H1 (cell line): ENCODE measurements around the gene SLC25A5. TPM values are rescaled to one million over a fixed set of nuclear protein-coding genes. Genes with fewer than 3 reads are reported as not detected.

Experiments used
- CTCF ChIA-PET: fragments of 300-600 bp; sonication (Branson Sonifier 250); formaldehyde crosslinking; loops from one replicate; lab custom pipeline; 2021; ENCODE audit not compliant: partially characterized antibody; lab: Charles Lee
- POLR2A ChIA-PET: fragments of 300-600 bp; sonication (Branson Sonifier 250); formaldehyde crosslinking; loops from one replicate; lab custom pipeline; 2021; ENCODE audit warnings: inconsistent platforms; ENCODE audit not compliant: partially characterized antibody; lab: Charles Lee
- DNase-seq, 2 experiments: peaks; one replicate each; pipeline versions ENCODE4 v3.0.0 to v3.0.0-alpha.2; 2010 to 2022; ENCODE audit warnings: low spot score in 2 of 2, low read depth in 1 of 2, mixed read lengths in 1 of 2
- FAIRE-seq: peaks from 2 replicates; lab custom pipeline; 2011; peaks lifted over from hg19 to GRCh38; lab: Jason Lieb, UNC
- H2AFZ ChIP-seq: 2 replicates; pipeline ENCODE4 v1.8.1; 2012; ENCODE audit warnings: low read length, inconsistent platforms
- H2AK5ac ChIP-seq: 2 replicates; pipeline ENCODE4 v1.6.1; 2013; ENCODE audit warnings: low read depth, low read length
- H2BK120ac ChIP-seq: replicated peaks from 2 replicates; pipeline ENCODE3; 2013; ENCODE audit warnings: low read depth, low read length, inconsistent platforms
- H2BK12ac ChIP-seq: 2 replicates; pipeline ENCODE4 v1.6.1; 2013; ENCODE audit warnings: low read depth, low read length
- H2BK15ac ChIP-seq: 2 replicates; pipeline ENCODE4 v1.6.1; 2013; ENCODE audit warnings: low read length
- H2BK20ac ChIP-seq: 2 replicates; pipeline ENCODE4 v1.6.1; 2013; ENCODE audit warnings: low read length
- H2BK5ac ChIP-seq: 2 replicates; pipeline ENCODE4 v1.6.1; 2013; ENCODE audit warnings: low read depth, low read length
- H3K14ac ChIP-seq: 2 replicates; pipeline ENCODE4 v1.6.1; 2013; ENCODE audit warnings: inconsistent platforms; ENCODE audit not compliant: insufficient read length
- H3K18ac ChIP-seq: 2 replicates; pipeline ENCODE4 v1.6.1; 2013; ENCODE audit warnings: low read length; ENCODE audit errors: extremely low read depth
- H3K23ac ChIP-seq: 2 replicates; pipeline ENCODE4 v1.6.1; 2013; ENCODE audit warnings: inconsistent platforms; ENCODE audit not compliant: insufficient read length
- H3K23me2 ChIP-seq: 2 replicates; pipeline ENCODE4 v1.6.1; 2013; ENCODE audit warnings: low read depth, low read length
- H3K27ac ChIP-seq: 2 replicates; pipeline ENCODE4 v1.6.1; 2011; ENCODE audit warnings: low read depth, low read length, inconsistent platforms
- H3K27me3 ChIP-seq, 4 experiments: replicated peaks in 1 of 4; 1 replicate in 1 of 4; 2 replicates in 3 of 4; pipeline versions ENCODE4 v1.6.1 to v1.8.1; 2011 to 2013; ENCODE audit warnings: low read length in 3 of 4, mild to moderate bottlenecking in 3 of 4, inconsistent platforms in 2 of 4, mixed read lengths in 2 of 4, moderate library complexity in 1 of 4; ENCODE audit not compliant: control insufficient read depth in 3 of 4, insufficient read depth in 3 of 4; ENCODE audit errors: extremely low read depth in 1 of 4
- H3K36me3 ChIP-seq, 4 experiments: 2 replicates each; pipeline versions ENCODE4 v1.6.1 to v1.8.1; 2011 to 2013; ENCODE audit warnings: mild to moderate bottlenecking in 4 of 4, low read length in 3 of 4, moderate library complexity in 2 of 4, control low read depth in 1 of 4, inconsistent platforms in 1 of 4; ENCODE audit not compliant: insufficient read depth in 4 of 4, control insufficient read depth in 2 of 4
- H3K4ac ChIP-seq: replicated peaks from 2 replicates; pipeline ENCODE3; 2013; ENCODE audit warnings: low read length, low read depth, mixed read lengths, inconsistent platforms; ENCODE audit not compliant: insufficient read length
- H3K4me1 ChIP-seq, 4 experiments: replicated peaks in 1 of 4; 1 replicate in 1 of 4; 2 replicates in 3 of 4; pipeline versions ENCODE4 v1.6.1 to v1.8.1; 2011 to 2013; ENCODE audit warnings: low read length in 3 of 4, inconsistent platforms in 2 of 4, mixed read lengths in 1 of 4; ENCODE audit not compliant: insufficient read depth in 4 of 4, control insufficient read depth in 3 of 4
- H3K4me2 ChIP-seq, 2 experiments: 2 replicates each; pipeline versions ENCODE4 v1.6.1 to v1.8.1; 2011 to 2013; ENCODE audit warnings: low read depth in 2 of 2, low read length in 2 of 2, control low read depth in 1 of 2, inconsistent platforms in 1 of 2, mild to moderate bottlenecking in 1 of 2; ENCODE audit not compliant: insufficient read depth in 1 of 2
- H3K4me3 ChIP-seq, 4 experiments: fragments of 200-600, 300-600 bp in 1 of 4; sonication (generic), shearing (Covaris generic), sonication (Bioruptor Twin) in 1 of 4; 2 replicates each; pipeline versions ENCODE4 v1.5.1 to v1.8.1; 2011 to 2016; ENCODE audit warnings: low read length in 4 of 4, low read depth in 3 of 4, control low read depth in 2 of 4, inconsistent platforms in 2 of 4, mild to moderate bottlenecking in 2 of 4, mixed read lengths in 1 of 4, moderate library complexity in 1 of 4; ENCODE audit not compliant: insufficient read depth in 2 of 4; ENCODE audit errors: extremely low read depth in 1 of 4
- H3K56ac ChIP-seq: replicated peaks from 2 replicates; pipeline ENCODE3; 2013; ENCODE audit warnings: low read depth, mild to moderate bottlenecking, mixed read lengths, low read length, inconsistent platforms; ENCODE audit not compliant: insufficient read length
- H3K79me1 ChIP-seq: 2 replicates; pipeline ENCODE4 v1.6.1; 2013; ENCODE audit warnings: low read depth, low read length, control low read depth
- H3K79me2 ChIP-seq, 2 experiments: 2 replicates each; pipeline versions ENCODE4 v1.6.1 to v1.8.1; 2012 to 2013; ENCODE audit warnings: low read length in 2 of 2, mild to moderate bottlenecking in 2 of 2, inconsistent platforms in 1 of 2; ENCODE audit not compliant: insufficient read depth in 2 of 2, control insufficient read depth in 1 of 2
- H3K9ac ChIP-seq, 4 experiments: replicated peaks in 1 of 4; 1 replicate in 1 of 4; 2 replicates in 3 of 4; pipeline versions ENCODE4 v1.6.1 to v1.8.1; 2011 to 2013; ENCODE audit warnings: low read depth in 3 of 4, low read length in 3 of 4, control low read depth in 2 of 4, mild to moderate bottlenecking in 2 of 4, moderate library complexity in 2 of 4, inconsistent platforms in 1 of 4; ENCODE audit errors: extremely low read depth in 1 of 4
- H3K9me3 ChIP-seq, 2 experiments: 2 replicates each; pipeline versions ENCODE4 v1.6.1 to v1.8.1; 2012 to 2013; ENCODE audit warnings: mild to moderate bottlenecking in 2 of 2, moderate library complexity in 2 of 2, control low read depth in 1 of 2, inconsistent platforms in 1 of 2, low read depth in 1 of 2, low read length in 1 of 2, mixed read lengths in 1 of 2; ENCODE audit not compliant: insufficient read depth in 2 of 2
- H4K20me1 ChIP-seq, 2 experiments: replicated peaks in 1 of 2; 2 replicates each; pipeline versions ENCODE3 to v1.8.1; 2011 to 2013; ENCODE audit warnings: inconsistent platforms in 2 of 2, low read length in 2 of 2, mild to moderate bottlenecking in 1 of 2; ENCODE audit not compliant: insufficient read depth in 2 of 2, control insufficient read depth in 1 of 2
- H4K5ac ChIP-seq: 2 replicates; pipeline ENCODE4 v1.6.1; 2013; ENCODE audit warnings: low read length, low read depth, mixed read lengths, inconsistent platforms; ENCODE audit not compliant: insufficient read length
- H4K8ac ChIP-seq: 2 replicates; pipeline ENCODE4 v1.8.0; 2013; ENCODE audit warnings: mild to moderate bottlenecking, moderate library complexity, low read length, inconsistent platforms; ENCODE audit not compliant: insufficient read depth; ENCODE audit errors: extremely low read depth
- H4K91ac ChIP-seq: replicated peaks from 2 replicates; pipeline ENCODE3; 2013; ENCODE audit warnings: low read length, mixed read lengths, inconsistent platforms; ENCODE audit not compliant: insufficient read length
- ATF3 ChIP-seq: IDR thresholded peaks from 2 replicates; pipeline ENCODE4 v1.6.1; 2011; ENCODE audit warnings: low read depth, mild to moderate bottlenecking, low read length; ENCODE audit not compliant: insufficient read depth
- CTCF ChIP-seq, 3 experiments: IDR thresholded peaks; 1 replicate in 2 of 3; 2 replicates in 1 of 3; pipeline versions ENCODE4 v1.5.1 to v1.6.1; 2011; ENCODE audit warnings: low read length in 3 of 3, mild to moderate bottlenecking in 3 of 3, inconsistent platforms in 2 of 3, low read depth in 1 of 3, moderate library complexity in 1 of 3; ENCODE audit not compliant: insufficient read depth in 1 of 3; ENCODE audit errors: control extremely low read depth in 1 of 3
- E2F6 ChIP-seq: IDR thresholded peaks from 2 replicates; pipeline ENCODE4 v1.6.1; 2012; ENCODE audit warnings: inconsistent platforms
- POLR2A ChIP-seq, 2 experiments: IDR thresholded peaks; 1 replicate in 1 of 2; 2 replicates in 1 of 2; pipeline ENCODE4 v1.6.1; 2011; ENCODE audit warnings: low read depth in 2 of 2, low read length in 2 of 2, mild to moderate bottlenecking in 2 of 2; ENCODE audit errors: control extremely low read depth in 1 of 2
- RAD21 ChIP-seq, 2 experiments: IDR thresholded peaks in 1 of 2; conservative IDR thresholded peaks in 1 of 2; 2 replicates each; pipeline ENCODE4 v1.6.1; 2011; ENCODE audit warnings: low read depth in 2 of 2, low read length in 2 of 2, improper control_type of control experiment in 1 of 2, inconsistent platforms in 1 of 2, mild to moderate bottlenecking in 1 of 2, moderate library complexity in 1 of 2
- WGBS, 2 experiments: shearing (Covaris generic) in 1 of 2; methylation state at CpG; one replicate each; pipeline versions ENCODE4 v1.1.6 to v1.1.7; 2013 to 2015; ENCODE audit warnings: low lambda C conversion rate in 2 of 2, mixed read lengths in 2 of 2, inconsistent platforms in 1 of 2, low coverage in 1 of 2, missing lambda C conversion rate in 1 of 2; ENCODE audit not compliant: insufficient replicate concordance in 2 of 2, insufficient coverage in 1 of 2, insufficient read length in 1 of 2; ENCODE audit errors: extremely low coverage in 1 of 2, missing lambda C conversion rate in 1 of 2; 5-methylcytosine and 5-hydroxymethylcytosine counted together
- polyA plus RNA-seq, 7 experiments: library from polyadenylated mRNA; depleted of rRNA in 3 of 7; stranded (reverse) in 5 of 7; unstranded in 2 of 7; fragments of >200 nt in 5 of 7; fragments of 200-250 nt in 2 of 7; gene quantifications; 1 replicate in 5 of 7; 2 replicates in 1 of 7; 4 replicates in 1 of 7; pipeline versions ENCODE4 v1.2.1 to v1.2.3, GENCODE V29; 2011 to 2013; ENCODE audit warnings: missing spikeins in 2 of 7, mixed read lengths in 2 of 7
- total RNA-seq: library from RNA; stranded (reverse); fragmentation: NEBNext Ultra II Directional; extraction: Animal tissue kit (Norgen Biotek cat#: 25700); gene quantifications from 2 replicates; pipeline ENCODE4 v1.2.1, GENCODE V29; 2021

SLC25A5 gene
- total and polyA plus RNA-seq, 2 of the 8 experiments (the other 6 are each of a cell fraction or from before 2014, with no cell fraction given): 512 to 727 TPM

GRCh38 chrX:119482481-119483480 lies 14.5 kb downstream of the SLC25A5 start:
- ChIA-PET CTCF (interaction anchor here (0.6 to 4.7 kb wide), 16 partner anchors 8 to 836 kb away, joined by 3 to 28 read pairs (median 4); partner anchors contain the start of gene SLC25A5), POLR2A (interaction anchor here (0.9 to 1.4 kb wide), 4 partner anchors 11 to 245 kb away, joined by 3 to 6 read pairs (median 4); no protein-coding TSS in a partner anchor)
- no peak overlapping the region for H2BK120ac ChIP-seq
- peak overlapping the region; percentile 22 to 78 for H3K4me2 ChIP-seq
- no peak overlapping the region; the same call in 1 of the 2 replicates for H2AFZ ChIP-seq
- no peak overlapping the region for H3K27ac ChIP-seq
- H3K4me3 ChIP-seq: peak overlapping the region; percentile 14 to 56 (median 26); a peak in 5 of 8 replicates
- H2AK5ac ChIP-seq: no peak overlapping the region
- DNase-seq (peak in 1 of 2 experiments; percentile 78), FAIRE-seq (no peak)
- H3K79me2 ChIP-seq: no peaks in the 10 kb centered on the region
- H3K56ac ChIP-seq: no peak overlapping the region
- 22% methylated on average over 34 of the region's 48 CpGs; no CpG with 5 or more reads in 1 of the 2 experiments for WGBS, 2 experiments
- no peaks in the 10 kb centered on the region for H4K20me1 ChIP-seq
- H4K5ac ChIP-seq: no peak overlapping the region
- H3K4me1 ChIP-seq: no peaks in the 10 kb centered on the region; a peak in 1 of 7 replicates
- H3K36me3 ChIP-seq: no peaks in the 10 kb centered on the region
- H3K9ac ChIP-seq: peak overlapping the region in 2 of 4 experiments; percentile 56 to 67; a peak in 4 of 7 replicates
- no peak overlapping the region for H2BK20ac ChIP-seq
- no peaks in the 10 kb centered on the region for H3K9me3 ChIP-seq
- H3K27me3 ChIP-seq: peaks cover 0 to 10% (median 2%) of the 10 kb centered on the region in 4 experiments; a peak in 1 of 7 replicates
- H2BK5ac ChIP-seq: no peak overlapping the region
- H3K18ac ChIP-seq: no peak overlapping the region; the same call in 1 of the 2 replicates
- no peaks in the 10 kb centered on the region for H3K79me1 ChIP-seq
- H4K91ac ChIP-seq: no peak overlapping the region
- no peak overlapping the region for H3K14ac ChIP-seq
- H3K23me2 ChIP-seq: no peaks in the 10 kb centered on the region; the same call in 1 of the 2 replicates
- H4K8ac ChIP-seq: peak overlapping the region; percentile 45
- no peak overlapping the region for H3K23ac ChIP-seq
- no peak overlapping the region for H2BK15ac ChIP-seq
- H2BK12ac ChIP-seq: no peak overlapping the region
- H3K4ac ChIP-seq: no peak overlapping the region
- TF ChIP-seq POLR2A (IDR thresholded peaks at IDR 0.05; ENCODE audit: control extremely low read depth in 1 of 2, low read depth in 2 of 2, low read length in 2 of 2): peak in 1 of 2 experiments; percentile 43; a peak in 1 of 3 replicates
- peak; percentile 30 to 44; a peak in 3 of 4 replicates for TF ChIP-seq RAD21 (IDR thresholded peaks at IDR 0.05 in 1 of 2, conservative IDR thresholded peaks at IDR 0.05 in 1 of 2; ENCODE audit: low read depth in 2 of 2, low read length in 2 of 2)
- TF ChIP-seq CTCF (IDR thresholded peaks at IDR 0.05; ENCODE audit: control extremely low read depth in 1 of 3, insufficient read depth in 1 of 3, low read depth in 1 of 3, low read length in 3 of 3): peak; percentile 61 to 80 (median 74)
- TF ChIP-seq E2F6: peak; percentile 91
- peak; percentile 29; the same call in 1 of the 2 replicates for TF ChIP-seq ATF3
